GM23338 (cell line): ENCODE data around the gene USP48. TPM values are rescaled to one million over a fixed set of nuclear protein-coding genes. Genes with fewer than 3 reads are reported as not detected.
"Not testable (repeated sequence)": the region's sequence is repeated elsewhere in the genome, so short reads cannot be mapped to it uniquely, and the experiment has no call there.

ENCODE experiments used
- ATAC-seq: fragments of 200-7000 bp; cut with Tn5 transposase; 3 replicates; pipeline ENCODE4 v1.9.1; 2020
- DNase-seq: peaks from one replicate; pipeline ENCODE4 v3.0.0-alpha.2; 2015; ENCODE audit warnings: low spot score
- H2AFZ ChIP-seq: fragments of 200-600 bp; sonication (generic); 2 replicates; pipeline ENCODE4 v1.8.0; 2016; ENCODE audit warnings: antibody characterized with exemption, mild to moderate bottlenecking, moderate library complexity
- H3F3A ChIP-seq: fragments of 200-600 bp; sonication (generic); replicated peaks from 2 replicates; pipeline ENCODE4 v1.8.0; 2017; ENCODE audit warnings: antibody characterized with exemption, mixed run types, low read depth
- H3K27ac ChIP-seq: fragments of 200-600 bp; sonication (generic); 2 replicates; pipeline ENCODE4 v1.6.1; 2016; ENCODE audit warnings: low read depth
- H3K27me3 ChIP-seq: fragments of 200-600 bp; sonication (generic); 2 replicates; pipeline ENCODE4 v1.8.0; 2016; ENCODE audit warnings: mild to moderate bottlenecking, mixed run types, moderate library complexity; ENCODE audit not compliant: insufficient read depth
- H3K36me3 ChIP-seq: fragments of 200-600 bp; sonication (generic); 2 replicates; pipeline ENCODE4 v1.8.0; 2016; ENCODE audit warnings: mild to moderate bottlenecking; ENCODE audit not compliant: insufficient read depth
- H3K4me1 ChIP-seq: fragments of 200-600 bp; sonication (generic); 2 replicates; pipeline ENCODE4 v1.8.0; 2016; ENCODE audit warnings: mild to moderate bottlenecking, moderate library complexity; ENCODE audit not compliant: insufficient read depth
- H3K4me2 ChIP-seq: fragments of 200-600 bp; sonication (generic); 2 replicates; pipeline ENCODE4 v1.7.1; 2017; ENCODE audit warnings: mixed run types
- H3K4me3 ChIP-seq: fragments of 200-600 bp; sonication (generic); 2 replicates; pipeline ENCODE4 v1.6.1; 2016; ENCODE audit warnings: mixed run types
- H3K79me2 ChIP-seq: fragments of 200-600 bp; sonication (generic); replicated peaks from 2 replicates; pipeline ENCODE4 v1.8.0; 2017; ENCODE audit warnings: mild to moderate bottlenecking; ENCODE audit not compliant: insufficient read depth
- H3K9me2 ChIP-seq: fragments of 200-600 bp; sonication (generic); 2 replicates; pipeline ENCODE4 v1.8.0; 2017; ENCODE audit not compliant: insufficient read depth
- H4K20me1 ChIP-seq: fragments of 200-600 bp; sonication (generic); replicated peaks from 2 replicates; pipeline ENCODE4 v1.8.0; 2017; ENCODE audit warnings: mild to moderate bottlenecking; ENCODE audit not compliant: insufficient read depth
- H3K27ac Mint-ChIP-seq: 2 replicates; pipeline ENCODE4 v1.8.0; 2020; ENCODE audit warnings: inconsistent platforms, mild to moderate bottlenecking, moderate library complexity, mixed read lengths
- H3K27me3 Mint-ChIP-seq: 3 replicates; pipeline ENCODE4 v1.8.0; 2022; ENCODE audit warnings: low read depth, mild to moderate bottlenecking, moderate library complexity, mixed read lengths, inconsistent platforms; ENCODE audit not compliant: insufficient read depth, poor library complexity
- H3K36me3 Mint-ChIP-seq: 3 replicates; pipeline ENCODE4 v1.8.0; 2021; ENCODE audit warnings: low read depth, mild to moderate bottlenecking, inconsistent platforms, moderate library complexity, mixed read lengths
- H3K4me1 Mint-ChIP-seq: 3 replicates; pipeline ENCODE4 v1.8.0; 2020; ENCODE audit warnings: mild to moderate bottlenecking, inconsistent platforms, mixed read lengths
- H3K4me3 Mint-ChIP-seq: 3 replicates; pipeline ENCODE4 v1.8.0; 2021; ENCODE audit warnings: moderate library complexity, mild to moderate bottlenecking, inconsistent platforms, mixed read lengths
- H3K9me3 Mint-ChIP-seq: 3 replicates; pipeline ENCODE4 v1.8.0; 2020; ENCODE audit warnings: moderate library complexity, mild to moderate bottlenecking, inconsistent platforms, mixed read lengths
- EZH2phosphoT487 ChIP-seq: fragments of 200-600 bp; sonication (generic); IDR thresholded peaks from one replicate; pipeline ENCODE4 v1.8.1; 2018; ENCODE audit warnings: antibody characterized with exemption; ENCODE audit not compliant: unreplicated experiment
- JUNB ChIP-seq: IDR thresholded peaks from one replicate; pipeline ENCODE4 v1.6.1; 2016; ENCODE audit warnings: antibody characterized with exemption; ENCODE audit not compliant: unreplicated experiment
- NANOG ChIP-seq: IDR thresholded peaks from 2 replicates; pipeline ENCODE4 v1.6.1; 2016; ENCODE audit warnings: antibody characterized with exemption, borderline replicate concordance
- STAT1 ChIP-seq: IDR thresholded peaks from one replicate; pipeline ENCODE4 v1.6.1; 2016; ENCODE audit warnings: antibody characterized with exemption; ENCODE audit not compliant: unreplicated experiment
- ZNF114 ChIP-seq: fragments of 250-450 bp; sonication (Bioruptor Pico); IDR thresholded peaks from 2 replicates; pipeline ENCODE4 v1.5.0; 2020; ENCODE audit warnings: mild to moderate bottlenecking, moderate library complexity
- ZNF331 ChIP-seq: fragments of 250-450 bp; sonication (Bioruptor Pico); IDR thresholded peaks from 2 replicates; pipeline ENCODE4 v1.5.0; 2020; ENCODE audit warnings: low read depth, mild to moderate bottlenecking, moderate library complexity
- polyA plus RNA-seq: library from polyadenylated mRNA; unstranded; fragments of >200 nt; fragmentation: Nextera tagmentation; extraction: Ambion mirVana; gene quantifications from 2 replicates; pipeline ENCODE4 v1.2.1, GENCODE V29; 2016
- total RNA-seq: library from RNA; depleted of rRNA; stranded (reverse); fragments of >200 nt; shearing (Covaris generic); gene quantifications from 2 replicates; pipeline ENCODE4 v1.2.3, GENCODE V29; 2014
- TF ChIP-seq, protein P1 (sequence below): fragments of 250-450 bp; sonication (Bioruptor Pico); IDR thresholded peaks from 2 replicates; pipeline ENCODE4 v1.5.0; 2020; ENCODE audit warnings: mild to moderate bottlenecking, moderate library complexity
- TF ChIP-seq, protein P2 (sequence below): IDR thresholded peaks from 2 replicates; pipeline ENCODE4 v1.6.1; 2016; ENCODE audit warnings: antibody characterized with exemption
- TF ChIP-seq, protein P3 (sequence below), 2 experiments: fragments of 200-600 bp in 1 of 2; sonication (generic) in 1 of 2; conservative IDR thresholded peaks; 2 replicates each; pipeline versions ENCODE4 v1.5.1 to v1.6.1; 2016 to 2017; ENCODE audit warnings: antibody characterized with exemption in 2 of 2, low read depth in 2 of 2, mild to moderate bottlenecking in 2 of 2, moderate library complexity in 1 of 2

USP48 gene
- total and polyA plus RNA-seq, 2 experiments from 2014 or later, result 85.9 to 151 TPM

DNA sequence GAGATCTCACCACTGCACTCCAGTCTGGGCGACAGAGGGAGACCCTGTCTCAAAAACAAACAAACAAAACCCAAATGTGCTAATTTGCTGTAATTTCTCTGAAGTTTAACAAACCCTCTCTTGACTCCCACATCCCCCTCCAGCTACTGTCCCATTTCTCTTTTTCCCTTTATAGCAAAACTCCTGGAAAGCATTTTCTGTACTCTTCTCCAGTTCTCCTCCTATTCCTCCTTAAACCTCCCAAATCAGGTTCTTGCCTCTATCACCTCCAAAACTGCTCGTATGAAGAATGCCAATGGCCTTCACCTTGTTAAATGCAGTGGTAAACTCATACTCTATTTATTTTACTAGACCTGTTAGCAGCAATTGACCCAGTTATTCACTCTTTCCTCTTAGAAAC lies 3.7 kb upstream of the USP48 start:
- H4K20me1 ChIP-seq, result peaks cover under 1% of the 10 kb centered on the region; the same call in 1 of the 2 replicates
- peaks cover 5% of the 10 kb centered on the region; the same call in 1 of the 2 replicates for H3F3A ChIP-seq
- Mint-ChIP-seq H3K36me3 (no peaks in the 10 kb centered on the region; the same call in 2 of the 3 replicates), H3K9me3 (peaks cover 7% of the 10 kb centered on the region; the same call in 1 of the 3 replicates), H3K27me3 (peaks cover 10% of the 10 kb centered on the region), H3K4me3 (no peak overlapping the region), H3K27ac (no peak overlapping the region), H3K4me1 (peaks cover 19% of the 10 kb centered on the region)
- no peak for DNase-seq
- H3K9me2 ChIP-seq, result no peaks in the 10 kb centered on the region
- no peak for ATAC-seq
- H3K4me3 ChIP-seq, result no peak overlapping the region
- H3K27ac ChIP-seq, result no peak overlapping the region
- H3K36me3 ChIP-seq, result no peaks in the 10 kb centered on the region
- H2AFZ ChIP-seq, result no peak overlapping the region
- no peaks in the 10 kb centered on the region for H3K27me3 ChIP-seq
- peaks cover 9% of the 10 kb centered on the region for H3K79me2 ChIP-seq
- H3K4me2 ChIP-seq, result no peak overlapping the region
- TF ChIP-seq, protein P1, sequence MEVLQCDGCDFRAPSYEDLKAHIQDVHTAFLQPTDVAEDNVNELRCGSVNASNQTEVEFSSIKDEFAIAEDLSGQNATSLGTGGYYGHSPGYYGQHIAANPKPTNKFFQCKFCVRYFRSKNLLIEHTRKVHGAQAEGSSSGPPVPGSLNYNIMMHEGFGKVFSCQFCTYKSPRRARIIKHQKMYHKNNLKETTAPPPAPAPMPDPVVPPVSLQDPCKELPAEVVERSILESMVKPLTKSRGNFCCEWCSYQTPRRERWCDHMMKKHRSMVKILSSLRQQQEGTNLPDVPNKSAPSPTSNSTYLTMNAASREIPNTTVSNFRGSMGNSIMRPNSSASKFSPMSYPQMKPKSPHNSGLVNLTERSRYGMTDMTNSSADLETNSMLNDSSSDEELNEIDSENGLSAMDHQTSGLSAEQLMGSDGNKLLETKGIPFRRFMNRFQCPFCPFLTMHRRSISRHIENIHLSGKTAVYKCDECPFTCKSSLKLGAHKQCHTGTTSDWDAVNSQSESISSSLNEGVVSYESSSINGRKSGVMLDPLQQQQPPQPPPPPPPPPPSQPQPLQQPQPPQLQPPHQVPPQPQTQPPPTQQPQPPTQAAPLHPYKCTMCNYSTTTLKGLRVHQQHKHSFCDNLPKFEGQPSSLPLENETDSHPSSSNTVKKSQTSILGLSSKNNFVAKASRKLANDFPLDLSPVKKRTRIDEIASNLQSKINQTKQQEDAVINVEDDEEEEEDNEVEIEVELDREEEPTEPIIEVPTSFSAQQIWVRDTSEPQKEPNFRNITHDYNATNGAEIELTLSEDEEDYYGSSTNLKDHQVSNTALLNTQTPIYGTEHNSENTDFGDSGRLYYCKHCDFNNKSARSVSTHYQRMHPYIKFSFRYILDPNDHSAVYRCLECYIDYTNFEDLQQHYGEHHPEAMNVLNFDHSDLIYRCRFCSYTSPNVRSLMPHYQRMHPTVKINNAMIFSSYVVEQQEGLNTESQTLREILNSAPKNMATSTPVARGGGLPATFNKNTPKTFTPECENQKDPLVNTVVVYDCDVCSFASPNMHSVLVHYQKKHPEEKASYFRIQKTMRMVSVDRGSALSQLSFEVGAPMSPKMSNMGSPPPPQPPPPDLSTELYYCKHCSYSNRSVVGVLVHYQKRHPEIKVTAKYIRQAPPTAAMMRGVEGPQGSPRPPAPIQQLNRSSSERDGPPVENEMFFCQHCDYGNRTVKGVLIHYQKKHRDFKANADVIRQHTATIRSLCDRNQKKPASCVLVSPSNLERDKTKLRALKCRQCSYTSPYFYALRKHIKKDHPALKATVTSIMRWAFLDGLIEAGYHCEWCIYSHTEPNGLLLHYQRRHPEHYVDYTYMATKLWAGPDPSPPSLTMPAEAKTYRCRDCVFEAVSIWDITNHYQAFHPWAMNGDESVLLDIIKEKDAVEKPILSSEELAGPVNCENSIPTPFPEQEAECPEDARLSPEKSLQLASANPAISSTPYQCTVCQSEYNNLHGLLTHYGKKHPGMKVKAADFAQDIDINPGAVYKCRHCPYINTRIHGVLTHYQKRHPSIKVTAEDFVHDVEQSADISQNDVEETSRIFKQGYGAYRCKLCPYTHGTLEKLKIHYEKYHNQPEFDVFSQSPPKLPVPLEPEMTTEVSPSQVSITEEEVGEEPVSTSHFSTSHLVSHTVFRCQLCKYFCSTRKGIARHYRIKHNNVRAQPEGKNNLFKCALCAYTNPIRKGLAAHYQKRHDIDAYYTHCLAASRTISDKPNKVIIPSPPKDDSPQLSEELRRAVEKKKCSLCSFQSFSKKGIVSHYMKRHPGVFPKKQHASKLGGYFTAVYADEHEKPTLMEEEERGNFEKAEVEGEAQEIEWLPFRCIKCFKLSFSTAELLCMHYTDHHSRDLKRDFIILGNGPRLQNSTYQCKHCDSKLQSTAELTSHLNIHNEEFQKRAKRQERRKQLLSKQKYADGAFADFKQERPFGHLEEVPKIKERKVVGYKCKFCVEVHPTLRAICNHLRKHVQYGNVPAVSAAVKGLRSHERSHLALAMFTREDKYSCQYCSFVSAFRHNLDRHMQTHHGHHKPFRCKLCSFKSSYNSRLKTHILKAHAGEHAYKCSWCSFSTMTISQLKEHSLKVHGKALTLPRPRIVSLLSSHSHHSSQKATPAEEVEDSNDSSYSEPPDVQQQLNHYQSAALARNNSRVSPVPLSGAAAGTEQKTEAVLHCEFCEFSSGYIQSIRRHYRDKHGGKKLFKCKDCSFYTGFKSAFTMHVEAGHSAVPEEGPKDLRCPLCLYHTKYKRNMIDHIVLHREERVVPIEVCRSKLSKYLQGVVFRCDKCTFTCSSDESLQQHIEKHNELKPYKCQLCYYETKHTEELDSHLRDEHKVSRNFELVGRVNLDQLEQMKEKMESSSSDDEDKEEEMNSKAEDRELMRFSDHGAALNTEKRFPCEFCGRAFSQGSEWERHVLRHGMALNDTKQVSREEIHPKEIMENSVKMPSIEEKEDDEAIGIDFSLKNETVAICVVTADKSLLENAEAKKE (CRISPR knock-in tag), result no peak
- TF ChIP-seq NANOG, result no peak
- no peak for TF ChIP-seq EZH2phosphoT487
- no peak for TF ChIP-seq ZNF114 (CRISPR knock-in tag)
- TF ChIP-seq, protein P2, sequence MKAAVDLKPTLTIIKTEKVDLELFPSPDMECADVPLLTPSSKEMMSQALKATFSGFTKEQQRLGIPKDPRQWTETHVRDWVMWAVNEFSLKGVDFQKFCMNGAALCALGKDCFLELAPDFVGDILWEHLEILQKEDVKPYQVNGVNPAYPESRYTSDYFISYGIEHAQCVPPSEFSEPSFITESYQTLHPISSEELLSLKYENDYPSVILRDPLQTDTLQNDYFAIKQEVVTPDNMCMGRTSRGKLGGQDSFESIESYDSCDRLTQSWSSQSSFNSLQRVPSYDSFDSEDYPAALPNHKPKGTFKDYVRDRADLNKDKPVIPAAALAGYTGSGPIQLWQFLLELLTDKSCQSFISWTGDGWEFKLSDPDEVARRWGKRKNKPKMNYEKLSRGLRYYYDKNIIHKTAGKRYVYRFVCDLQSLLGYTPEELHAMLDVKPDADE, result no peak
- TF ChIP-seq, protein P3, sequence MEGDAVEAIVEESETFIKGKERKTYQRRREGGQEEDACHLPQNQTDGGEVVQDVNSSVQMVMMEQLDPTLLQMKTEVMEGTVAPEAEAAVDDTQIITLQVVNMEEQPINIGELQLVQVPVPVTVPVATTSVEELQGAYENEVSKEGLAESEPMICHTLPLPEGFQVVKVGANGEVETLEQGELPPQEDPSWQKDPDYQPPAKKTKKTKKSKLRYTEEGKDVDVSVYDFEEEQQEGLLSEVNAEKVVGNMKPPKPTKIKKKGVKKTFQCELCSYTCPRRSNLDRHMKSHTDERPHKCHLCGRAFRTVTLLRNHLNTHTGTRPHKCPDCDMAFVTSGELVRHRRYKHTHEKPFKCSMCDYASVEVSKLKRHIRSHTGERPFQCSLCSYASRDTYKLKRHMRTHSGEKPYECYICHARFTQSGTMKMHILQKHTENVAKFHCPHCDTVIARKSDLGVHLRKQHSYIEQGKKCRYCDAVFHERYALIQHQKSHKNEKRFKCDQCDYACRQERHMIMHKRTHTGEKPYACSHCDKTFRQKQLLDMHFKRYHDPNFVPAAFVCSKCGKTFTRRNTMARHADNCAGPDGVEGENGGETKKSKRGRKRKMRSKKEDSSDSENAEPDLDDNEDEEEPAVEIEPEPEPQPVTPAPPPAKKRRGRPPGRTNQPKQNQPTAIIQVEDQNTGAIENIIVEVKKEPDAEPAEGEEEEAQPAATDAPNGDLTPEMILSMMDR (conservative IDR thresholded peaks at IDR 0.05; ENCODE audit: low read depth in 2 of 2), result no peak
- TF ChIP-seq STAT1, result no peak
- TF ChIP-seq JUNB, result no peak
- no peak for TF ChIP-seq ZNF331 (CRISPR knock-in tag)
- H3K4me1 ChIP-seq, result peaks cover 6% of the 10 kb centered on the region

DNA sequence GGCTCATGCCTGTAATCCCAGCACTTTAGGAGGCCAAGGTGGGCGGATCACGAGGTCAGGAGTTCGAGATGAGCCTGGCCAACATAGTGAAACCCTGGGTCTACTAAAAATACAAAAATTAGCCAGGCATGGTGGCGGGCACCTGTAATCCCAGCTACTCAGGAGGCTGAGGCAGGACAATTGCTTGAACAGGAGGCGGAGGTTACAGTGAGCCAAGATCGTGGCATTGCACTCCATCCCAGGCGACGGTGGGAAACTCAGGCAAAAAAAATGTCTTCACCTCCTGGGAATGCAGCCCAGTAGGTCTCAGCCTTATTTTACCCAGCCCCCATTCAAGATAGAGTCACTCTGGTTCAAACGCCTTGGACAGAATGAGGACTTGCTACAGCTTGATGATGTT lies 2.8 kb upstream of the USP48 start:
- peaks cover 10% of the 10 kb centered on the region for H3K27me3 Mint-ChIP-seq
- not testable (repeated sequence) for H3K4me2 ChIP-seq, H3K9me2 ChIP-seq, H3K4me3 ChIP-seq, H3K9me3 Mint-ChIP-seq, H3K36me3 Mint-ChIP-seq, H3K27ac Mint-ChIP-seq, DNase-seq, ATAC-seq, H3K4me1 ChIP-seq, H3F3A ChIP-seq, H3K27ac ChIP-seq, H3K36me3 ChIP-seq, H3K4me3 Mint-ChIP-seq, H4K20me1 ChIP-seq, H3K27me3 ChIP-seq, H2AFZ ChIP-seq
- H3K4me1 Mint-ChIP-seq, result peaks cover 19% of the 10 kb centered on the region
- peaks cover 18% of the 10 kb centered on the region for H3K79me2 ChIP-seq
